Activated effector memory CD4-positive, alpha-beta T cell treated with Interleukin-2 at 50 U/mL for 16 hours (primary cell): Measurements from ENCODE around the gene EIF4G1.
A peak's percentile ranks its signal among the peaks of the same experiment; 100 is the strongest.

Experiments used
- DNase-seq: peaks from one replicate; pipeline ENCODE4 v3.0.0-alpha.2; 2020

EIF4G1 gene

DNA sequence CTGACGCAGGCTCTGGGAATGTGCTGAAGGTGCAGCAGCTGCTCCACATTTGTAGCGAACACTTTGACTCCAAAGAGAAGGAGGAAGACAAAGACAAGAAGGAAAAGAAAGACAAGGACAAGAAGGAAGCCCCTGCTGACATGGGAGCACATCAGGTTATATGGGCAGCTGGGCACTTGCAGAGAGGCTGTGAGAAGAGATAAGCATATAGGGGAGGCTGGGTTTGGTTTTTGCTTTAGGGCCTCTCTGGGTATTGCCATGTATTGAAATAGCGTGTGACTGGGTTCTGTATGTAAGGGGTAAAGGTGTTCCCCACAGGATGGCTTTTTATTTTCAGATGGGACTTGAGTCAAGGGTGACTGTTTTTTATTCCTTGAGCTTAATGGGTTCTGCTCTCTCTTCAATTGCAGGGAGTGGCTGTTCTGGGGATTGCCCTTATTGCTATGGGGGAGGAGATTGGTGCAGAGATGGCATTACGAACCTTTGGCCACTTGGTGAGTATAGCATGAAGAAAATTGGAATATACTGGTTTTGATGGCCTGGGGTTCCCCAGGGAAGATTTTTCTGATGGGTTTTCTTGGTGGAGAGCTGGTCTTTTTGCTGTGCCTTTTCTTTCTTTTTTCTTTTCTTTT lies 7.9 kb upstream of the EIF4G1 start:
- DNase-seq: no peak

DNA sequence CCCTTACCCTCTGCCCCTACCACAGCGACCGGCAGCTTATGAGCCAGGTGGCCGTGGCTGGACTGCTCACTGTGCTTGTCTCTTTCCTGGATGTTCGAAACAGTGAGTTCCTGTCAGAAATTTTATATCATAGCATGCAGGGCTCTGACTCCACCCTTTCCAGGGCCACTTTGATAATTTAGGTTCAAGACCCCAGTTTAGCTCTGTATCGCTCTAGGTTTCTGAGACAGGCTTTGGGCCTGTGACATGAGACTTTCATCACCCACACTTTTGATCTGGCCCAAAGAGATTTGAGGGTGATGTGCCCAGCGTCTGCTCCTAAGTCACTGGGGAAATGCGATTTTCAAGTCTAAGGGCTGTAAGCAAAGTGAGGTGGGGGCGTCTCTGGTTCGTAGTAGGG lies 6.5 kb upstream of the EIF4G1 start:
- DNase-seq: no peak

DNA sequence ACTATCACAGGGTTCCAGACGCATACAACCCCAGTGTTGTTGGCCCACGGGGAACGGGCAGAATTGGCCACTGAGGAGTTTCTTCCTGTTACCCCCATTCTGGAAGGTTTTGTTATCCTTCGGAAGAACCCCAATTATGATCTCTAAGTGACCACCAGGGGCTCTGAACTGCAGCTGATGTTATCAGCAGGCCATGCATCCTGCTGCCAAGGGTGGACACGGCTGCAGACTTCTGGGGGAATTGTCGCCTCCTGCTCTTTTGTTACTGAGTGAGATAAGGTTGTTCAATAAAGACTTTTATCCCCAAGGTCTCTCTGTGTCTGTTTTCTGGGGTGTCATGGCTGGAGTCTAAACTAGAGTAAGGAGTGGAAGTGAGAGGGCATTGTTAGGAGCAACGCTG lies 5.7 kb upstream of the EIF4G1 start:
- DNase-seq: no peak

DNA sequence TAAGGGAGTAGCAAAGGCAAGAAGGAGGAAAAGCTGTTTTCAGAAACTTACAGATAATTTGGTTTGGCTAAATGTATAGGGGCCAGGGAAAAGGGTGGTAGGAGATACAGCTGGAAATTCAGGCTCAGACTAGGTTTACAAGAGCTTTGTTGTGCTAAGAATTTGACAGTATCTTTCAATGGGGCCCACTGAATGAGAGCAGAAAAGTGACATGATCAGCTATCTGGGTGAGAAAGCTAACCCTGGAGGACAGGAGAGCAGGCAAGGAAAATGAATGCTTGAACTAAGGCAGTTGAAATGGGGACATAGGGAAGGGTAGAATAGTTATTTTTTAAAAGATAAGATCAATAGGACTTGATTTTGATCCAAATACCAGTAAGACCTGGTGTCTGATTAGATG lies 2.8 kb upstream of the EIF4G1 start:
- DNase-seq: no peak

DNA sequence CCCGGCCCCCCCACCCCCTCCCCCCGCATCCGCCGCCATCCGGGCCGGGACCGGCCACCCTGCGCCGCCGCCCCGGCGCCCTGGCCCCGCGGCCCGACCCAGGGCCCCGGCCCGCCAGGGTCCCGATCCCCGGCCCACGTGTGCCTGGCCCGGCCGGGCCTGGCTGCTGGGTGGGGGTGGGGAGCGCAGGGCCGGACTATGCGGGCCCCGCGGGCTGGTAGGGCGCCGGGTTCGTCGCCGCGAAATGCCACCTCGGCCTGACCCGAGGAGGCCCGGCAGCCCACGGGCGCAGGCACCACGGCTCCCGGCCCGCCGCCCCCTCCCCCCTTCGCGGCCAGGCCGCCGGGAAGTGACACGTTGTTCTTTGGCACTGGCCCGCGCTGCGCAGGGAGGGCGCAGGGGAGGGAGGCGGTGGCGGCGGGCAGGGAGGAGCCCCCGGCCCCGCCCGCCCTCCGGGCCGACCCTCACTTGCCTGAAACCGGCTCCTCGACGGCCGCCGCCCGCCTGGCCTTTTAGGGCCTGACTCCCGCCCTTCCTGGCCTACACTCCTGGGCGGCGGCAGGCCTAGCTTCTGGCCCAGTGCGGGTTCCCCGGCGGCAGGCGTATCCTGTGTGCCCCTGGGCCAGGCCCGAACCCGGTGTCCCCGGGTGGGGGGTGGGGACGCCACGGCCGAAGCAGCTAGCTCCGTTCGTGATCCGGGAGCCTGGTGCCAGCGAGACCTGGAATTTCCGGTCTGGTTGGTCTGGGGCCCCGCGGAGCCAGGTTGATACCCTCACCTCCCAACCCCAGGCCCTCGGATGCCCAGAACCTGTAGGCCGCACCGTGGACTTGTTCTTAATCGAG lies 515 bp downstream of the EIF4G1 start:
- DNase-seq: peak; percentile 63

DNA sequence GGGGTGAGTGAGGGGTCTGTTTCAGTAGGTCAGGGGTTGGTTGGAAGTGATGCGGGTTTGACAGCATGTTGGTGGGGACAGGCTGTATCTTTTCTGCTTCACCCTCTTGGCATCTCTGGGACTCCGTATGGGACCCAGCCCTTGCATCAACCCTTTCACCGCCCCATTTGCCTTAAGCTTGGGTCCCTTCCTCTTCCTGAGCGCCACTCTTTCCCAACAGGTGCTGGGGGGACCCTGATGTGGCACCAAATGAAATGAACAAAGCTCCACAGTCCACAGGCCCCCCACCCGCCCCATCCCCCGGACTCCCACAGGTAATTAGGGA lies 1.1 kb downstream of the EIF4G1 start:
- DNase-seq: no peak

DNA sequence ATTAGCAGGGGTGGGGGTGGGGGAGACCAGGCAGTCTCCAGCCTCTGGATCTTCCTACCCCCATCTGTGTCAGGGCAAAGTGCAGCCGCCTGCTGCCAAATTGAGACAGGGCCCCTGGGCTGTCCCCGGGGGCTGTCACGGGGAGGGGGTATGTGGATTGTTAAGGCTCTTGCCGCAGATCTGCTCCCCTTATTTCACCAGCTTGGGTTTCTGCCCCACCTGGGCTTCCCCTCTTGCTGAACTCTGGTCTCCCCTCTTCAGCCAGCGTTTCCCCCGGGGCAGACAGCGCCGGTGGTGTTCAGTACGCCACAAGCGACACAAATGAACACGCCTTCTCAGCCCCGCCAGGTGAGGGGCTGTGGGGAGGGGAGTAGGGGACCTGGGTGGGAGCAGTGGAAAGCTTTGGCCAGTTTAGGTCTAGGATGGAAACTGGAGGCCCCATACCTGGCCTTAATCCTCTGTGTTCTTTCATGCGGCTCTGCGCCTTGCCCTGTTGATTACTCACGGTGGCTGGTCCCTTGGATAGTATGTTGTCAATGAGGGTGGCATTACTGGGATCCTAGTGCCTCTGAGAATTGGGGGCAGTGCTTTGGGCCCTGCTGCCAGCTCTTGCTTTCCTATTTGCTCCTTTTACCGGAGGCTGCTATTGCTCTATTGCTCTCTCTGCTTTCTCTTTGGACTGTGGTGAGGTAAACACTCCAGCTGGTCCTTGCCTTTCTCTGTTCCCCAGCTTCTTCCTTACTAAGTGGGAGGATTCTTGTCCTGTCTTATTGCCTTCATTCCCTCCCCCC lies 1.7 kb downstream of the EIF4G1 start:
- DNase-seq: no peak

DNA sequence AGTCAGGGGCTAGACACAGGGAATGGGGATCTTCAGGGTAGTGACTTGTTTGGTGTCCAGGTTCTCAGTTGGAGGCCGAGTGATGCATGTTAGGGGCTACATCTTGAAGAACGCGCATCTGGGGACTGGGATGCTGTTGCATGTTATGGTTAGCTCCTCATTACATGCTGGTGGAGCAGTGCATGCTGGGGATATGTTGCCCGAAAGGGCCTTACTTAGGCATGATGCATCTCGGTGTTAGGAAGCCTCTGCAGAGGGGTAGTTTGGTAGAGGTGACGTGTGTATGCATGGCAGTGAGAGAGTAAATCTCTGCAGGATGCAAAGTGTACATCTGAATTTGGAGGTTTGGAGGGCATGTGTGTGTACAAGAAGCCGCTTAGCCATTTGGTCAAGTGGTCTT lies 2.4 kb downstream of the EIF4G1 start:
- DNase-seq: no peak

DNA sequence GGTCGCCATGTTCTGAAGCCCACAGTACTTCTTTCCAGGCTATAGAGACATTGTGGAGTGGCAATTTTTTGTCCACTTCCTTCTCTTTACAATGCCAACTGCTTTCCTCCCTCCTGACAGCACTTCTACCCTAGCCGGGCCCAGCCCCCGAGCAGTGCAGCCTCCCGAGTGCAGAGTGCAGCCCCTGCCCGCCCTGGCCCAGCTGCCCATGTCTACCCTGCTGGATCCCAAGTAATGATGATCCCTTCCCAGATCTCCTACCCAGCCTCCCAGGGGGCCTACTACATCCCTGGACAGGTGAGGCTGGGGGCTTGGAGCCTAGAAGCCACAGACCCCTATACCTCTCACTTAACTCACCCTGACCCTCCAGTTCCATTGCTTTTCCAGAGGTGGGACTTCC lies 2.8 kb downstream of the EIF4G1 start:
- no peak for DNase-seq

DNA sequence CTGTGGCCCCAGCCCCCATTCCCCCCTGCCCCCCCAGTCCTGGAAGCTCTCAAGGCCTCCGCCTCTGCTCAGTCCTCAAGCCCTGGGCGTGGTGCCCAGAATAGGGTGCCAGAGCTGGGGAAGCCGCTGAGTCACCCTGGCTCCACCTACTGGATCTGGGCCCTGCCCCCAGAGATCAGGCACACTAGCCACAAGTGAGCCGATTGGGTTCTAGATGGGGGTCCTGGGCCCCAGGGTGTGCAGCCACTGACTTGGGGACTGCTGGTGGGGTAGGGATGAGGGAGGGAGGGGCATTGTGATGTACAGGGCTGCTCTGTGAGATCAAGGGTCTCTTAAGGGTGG lies 5.7 kb downstream of the EIF4G1 start:
- peak; percentile 14 for DNase-seq

DNA sequence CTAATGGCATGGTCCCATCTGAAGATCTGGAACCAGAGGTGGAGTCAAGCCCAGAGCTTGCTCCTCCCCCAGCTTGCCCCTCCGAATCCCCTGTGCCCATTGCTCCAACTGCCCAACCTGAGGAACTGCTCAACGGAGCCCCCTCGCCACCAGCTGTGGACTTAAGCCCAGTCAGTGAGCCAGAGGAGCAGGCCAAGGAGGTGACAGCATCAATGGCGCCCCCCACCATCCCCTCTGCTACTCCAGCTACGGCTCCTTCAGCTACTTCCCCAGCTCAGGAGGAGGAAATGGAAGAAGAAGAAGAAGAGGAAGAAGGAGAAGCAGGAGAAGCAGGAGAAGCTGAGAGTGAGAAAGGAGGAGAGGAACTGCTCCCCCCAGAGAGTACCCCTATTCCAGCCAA lies 7.3 kb downstream of the EIF4G1 start:
- DNase-seq: no peak

DNA sequence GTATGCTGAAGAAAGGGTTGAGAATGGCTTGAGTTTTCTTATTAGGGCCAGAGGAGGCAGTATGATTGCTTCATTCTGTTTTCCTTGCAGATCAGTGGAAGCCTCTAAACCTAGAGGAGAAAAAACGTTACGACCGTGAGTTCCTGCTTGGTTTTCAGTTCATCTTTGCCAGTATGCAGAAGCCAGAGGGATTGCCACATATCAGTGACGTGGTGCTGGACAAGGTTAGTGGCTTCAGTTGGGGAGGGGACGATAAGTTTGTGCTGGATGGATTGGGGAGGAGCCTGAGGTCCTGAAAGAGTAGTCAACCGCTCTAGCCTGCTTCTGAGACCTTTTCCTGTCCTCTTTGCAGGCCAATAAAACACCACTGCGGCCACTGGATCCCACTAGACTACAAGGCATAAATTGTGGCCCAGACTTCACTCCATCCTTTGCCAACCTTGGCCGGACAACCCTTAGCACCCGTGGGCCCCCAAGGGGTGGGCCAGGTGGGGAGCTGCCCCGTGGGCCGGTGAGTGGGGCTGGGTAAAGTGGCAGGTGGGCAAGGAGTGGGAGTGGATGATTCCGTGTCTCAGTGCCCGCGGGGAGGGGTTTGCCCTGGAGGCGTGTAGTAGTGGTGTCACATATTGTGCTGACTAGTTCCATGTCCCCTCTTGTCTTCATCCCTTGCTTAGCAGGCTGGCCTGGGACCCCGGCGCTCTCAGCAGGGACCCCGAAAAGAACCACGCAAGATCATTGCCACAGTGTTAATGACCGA lies 8.5 kb downstream of the EIF4G1 start:
- DNase-seq: no peak

DNA sequence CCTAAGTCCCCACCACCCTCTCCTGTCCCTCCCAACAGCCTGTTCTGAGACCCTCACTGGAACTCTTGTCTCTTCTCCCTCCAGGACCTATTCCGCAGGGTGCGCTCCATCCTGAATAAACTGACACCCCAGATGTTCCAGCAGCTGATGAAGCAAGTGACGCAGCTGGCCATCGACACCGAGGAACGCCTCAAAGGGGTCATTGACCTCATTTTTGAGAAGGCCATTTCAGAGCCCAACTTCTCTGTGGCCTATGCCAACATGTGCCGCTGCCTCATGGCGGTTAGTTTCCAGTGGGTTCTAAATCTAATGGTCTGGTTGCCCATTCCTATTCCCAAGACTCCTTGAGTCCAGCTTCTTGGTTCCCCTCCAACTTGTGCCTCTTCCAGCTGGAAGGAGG lies 9.3 kb downstream of the EIF4G1 start:
- DNase-seq: no peak

DNA sequence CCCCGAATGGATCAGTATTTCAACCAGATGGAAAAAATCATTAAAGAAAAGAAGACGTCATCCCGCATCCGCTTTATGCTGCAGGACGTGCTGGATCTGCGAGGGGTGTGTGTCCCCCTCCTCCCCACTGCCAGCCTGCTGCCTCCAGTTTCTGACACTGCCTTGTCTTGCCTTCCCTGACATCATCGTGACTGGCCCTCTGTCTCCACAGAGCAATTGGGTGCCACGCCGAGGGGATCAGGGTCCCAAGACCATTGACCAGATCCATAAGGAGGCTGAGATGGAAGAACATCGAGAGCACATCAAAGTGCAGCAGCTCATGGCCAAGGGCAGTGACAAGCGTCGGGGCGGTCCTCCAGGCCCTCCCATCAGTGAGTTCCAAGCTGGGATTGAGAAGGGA lies 10.9 kb downstream of the EIF4G1 start:
- no peak for DNase-seq

DNA sequence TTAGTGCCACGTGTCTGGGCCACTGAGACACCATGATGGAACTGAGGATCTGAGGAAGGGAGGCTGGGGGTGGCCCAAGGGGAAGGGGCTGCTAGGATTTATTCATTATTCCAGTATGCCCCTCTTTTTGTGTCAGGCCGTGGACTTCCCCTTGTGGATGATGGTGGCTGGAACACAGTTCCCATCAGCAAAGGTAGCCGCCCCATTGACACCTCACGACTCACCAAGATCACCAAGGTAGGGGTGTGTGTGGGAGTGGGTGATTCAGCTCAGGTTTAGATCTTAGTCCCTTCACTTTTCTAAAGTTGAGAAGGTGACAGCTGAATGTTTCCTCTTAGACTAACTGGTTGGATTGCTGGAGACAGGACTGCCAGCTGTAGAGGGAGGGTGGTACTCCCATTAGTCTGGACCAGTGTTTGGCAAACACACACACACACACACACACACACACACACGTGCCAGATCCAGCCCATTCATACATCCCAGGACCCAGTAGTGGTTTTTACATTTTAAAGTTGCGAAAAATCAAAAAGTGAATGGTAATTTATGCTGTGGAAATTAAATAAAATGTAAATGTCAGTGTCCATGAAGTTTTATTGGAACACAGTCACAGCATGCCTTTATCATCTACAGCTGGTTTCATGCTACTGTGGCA lies 11.4 kb downstream of the EIF4G1 start:
- no peak for DNase-seq

DNA sequence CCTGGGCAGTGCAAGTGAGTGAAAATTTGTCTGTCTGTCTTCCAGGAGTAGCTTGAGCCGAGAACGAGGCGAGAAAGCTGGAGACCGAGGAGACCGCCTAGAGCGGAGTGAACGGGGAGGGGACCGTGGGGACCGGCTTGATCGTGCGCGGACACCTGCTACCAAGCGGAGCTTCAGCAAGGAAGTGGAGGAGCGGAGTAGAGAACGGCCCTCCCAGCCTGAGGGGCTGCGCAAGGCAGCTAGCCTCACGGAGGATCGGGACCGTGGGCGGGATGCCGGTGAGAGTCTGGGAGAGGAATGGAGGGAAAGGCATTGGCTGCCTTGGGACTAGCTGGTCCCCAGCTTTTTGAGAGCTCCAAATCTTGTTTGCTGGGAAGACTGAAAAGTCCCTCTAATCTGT lies 12.8 kb downstream of the EIF4G1 start:
- DNase-seq: no peak

DNA sequence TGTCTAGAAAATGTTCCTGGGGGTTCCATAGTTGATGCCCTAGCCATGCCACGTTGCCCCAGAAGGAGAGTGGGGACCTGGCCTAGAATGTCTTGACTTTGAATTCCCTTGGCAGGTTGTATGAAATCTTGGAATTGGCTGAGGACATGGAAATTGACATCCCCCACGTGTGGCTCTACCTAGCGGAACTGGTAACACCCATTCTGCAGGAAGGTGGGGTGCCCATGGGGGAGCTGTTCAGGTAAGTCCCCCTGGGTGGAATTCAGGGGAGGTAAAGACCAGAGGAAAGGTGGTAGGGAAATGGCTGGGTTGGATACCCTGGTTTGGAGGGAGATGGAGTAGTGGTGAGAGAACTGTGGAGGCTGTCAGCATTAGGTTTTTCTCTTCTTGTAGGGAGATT lies 14.1 kb downstream of the EIF4G1 start:
- no peak for DNase-seq

DNA sequence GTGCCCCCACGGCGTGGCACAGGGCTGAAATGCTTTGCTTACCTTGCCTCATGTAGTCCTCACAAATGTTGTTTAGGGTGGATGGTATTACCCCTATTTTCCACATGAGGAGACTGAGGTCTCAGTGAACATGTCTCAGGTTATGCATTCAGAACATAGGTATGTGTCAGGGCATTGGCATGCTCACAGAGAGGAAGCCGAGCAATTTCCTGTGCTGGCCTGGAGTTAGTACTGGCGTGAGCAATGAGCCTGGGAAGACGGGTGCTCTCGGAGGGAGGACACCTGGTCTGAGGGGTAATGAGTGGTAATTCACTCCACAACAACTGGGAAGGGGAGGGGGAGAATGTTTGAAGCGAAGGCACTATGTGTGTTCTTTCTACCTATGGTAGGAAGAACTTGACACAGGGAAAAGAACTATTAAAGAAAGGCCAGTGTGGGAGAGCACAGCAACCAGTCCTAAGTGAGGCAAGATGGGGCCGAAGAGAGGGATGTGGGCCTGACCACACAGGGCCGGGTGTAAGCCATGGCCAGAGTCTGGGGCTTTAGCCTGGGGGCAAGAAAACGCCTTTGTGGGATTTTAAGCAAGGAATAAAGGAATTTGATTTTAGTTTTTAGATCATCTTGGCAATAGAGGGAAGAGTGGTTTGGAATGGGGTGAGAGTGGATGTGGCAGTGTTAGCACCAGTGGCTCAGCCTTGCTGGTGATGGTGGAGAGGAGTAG lies 18.1 kb downstream of the EIF4G1 start:
- DNase-seq: no peak

DNA sequence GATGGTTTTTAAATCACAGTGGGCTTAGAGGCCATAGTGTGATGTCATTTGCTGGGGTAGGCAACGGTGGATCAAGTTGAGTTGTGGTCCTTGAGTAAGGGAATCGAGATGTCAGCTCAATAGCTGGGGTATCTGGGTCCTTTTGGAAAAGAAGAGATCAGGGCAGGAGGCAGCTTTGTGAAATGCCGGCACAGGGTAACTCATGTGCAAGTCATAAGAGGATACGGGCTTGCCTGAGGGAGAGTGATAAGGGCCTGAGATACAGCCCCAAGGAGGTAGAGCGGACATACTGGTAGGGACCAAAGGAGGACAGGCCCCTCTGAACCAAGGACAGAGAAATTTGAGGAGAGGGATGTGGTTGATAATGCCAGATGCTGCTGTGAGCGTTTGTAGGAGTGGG lies 18.8 kb downstream of the EIF4G1 start:
- DNase-seq: no peak

DNA sequence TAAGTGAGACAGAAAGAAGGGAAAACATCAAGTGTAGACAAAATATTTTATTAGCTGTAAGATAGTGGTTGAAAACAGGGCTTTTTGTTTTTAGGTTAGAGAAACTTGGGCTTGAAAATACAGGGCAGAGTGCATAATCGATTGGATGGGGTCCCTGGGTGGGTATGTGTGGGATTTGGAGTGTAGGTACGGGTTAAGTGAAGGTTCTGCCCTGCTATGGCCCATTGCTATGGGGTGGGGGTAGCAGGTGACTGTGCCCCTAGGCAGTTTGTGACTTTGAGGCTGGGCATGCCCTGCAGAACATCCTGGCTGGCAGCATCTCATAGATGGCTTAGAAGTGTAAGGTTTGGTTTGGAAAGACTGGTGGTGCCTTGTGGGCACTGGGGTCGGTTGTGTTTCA lies 19.3 kb downstream of the EIF4G1 start:
- DNase-seq: no peak

DNA sequence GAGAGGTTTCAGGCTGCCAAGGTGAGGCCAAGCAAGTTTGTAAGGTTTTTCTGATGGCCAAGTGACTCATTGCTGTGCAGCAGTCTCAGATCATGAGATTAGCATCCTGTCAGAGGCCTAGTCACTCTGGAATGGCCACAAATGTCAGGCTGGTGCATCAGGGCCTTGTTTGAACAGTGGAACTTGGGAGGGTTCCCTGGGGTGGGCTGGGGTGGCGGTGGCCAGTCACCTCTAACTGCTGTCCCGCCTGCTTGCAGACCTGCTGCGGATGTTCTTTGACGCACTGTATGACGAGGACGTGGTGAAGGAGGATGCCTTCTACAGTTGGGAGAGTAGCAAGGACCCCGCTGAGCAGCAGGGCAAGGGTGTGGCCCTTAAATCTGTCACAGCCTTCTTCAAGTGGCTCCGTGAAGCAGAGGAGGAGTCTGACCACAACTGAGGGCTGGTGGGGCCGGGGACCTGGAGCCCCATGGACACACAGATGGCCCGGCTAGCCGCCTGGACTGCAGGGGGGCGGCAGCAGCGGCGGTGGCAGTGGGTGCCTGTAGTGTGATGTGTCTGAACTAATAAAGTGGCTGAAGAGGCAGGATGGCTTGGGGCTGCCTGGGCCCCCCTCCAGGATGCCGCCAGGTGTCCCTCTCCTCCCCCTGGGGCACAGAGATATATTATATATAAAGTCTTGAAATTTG lies 20.2 kb downstream of the EIF4G1 start:
- DNase-seq: peak; percentile 11

DNA sequence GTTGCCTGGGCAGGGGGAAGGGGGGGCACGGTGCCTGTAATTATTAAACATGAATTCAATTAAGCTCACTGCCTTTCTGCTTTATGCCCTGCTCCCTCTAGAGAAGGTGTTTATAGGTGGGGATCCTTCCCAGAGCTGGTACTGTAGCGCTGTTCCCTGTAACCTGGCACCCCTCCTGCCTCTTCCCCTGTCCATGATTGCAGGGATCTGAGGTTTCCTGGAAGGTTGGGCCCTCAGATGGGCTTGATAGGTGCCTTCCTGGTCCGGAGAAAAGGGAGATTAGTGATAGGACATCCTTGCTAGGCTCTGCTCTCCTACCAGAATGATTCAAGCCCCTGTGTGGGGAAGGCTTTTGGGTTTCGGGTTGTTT lies 20.9 kb downstream of the EIF4G1 start:
- DNase-seq: no peak
